NB4 (cell line): ENCODE results near the gene ZNF81.

Experiments
- CTCF ChIP-seq: IDR thresholded peaks from one replicate; pipeline ENCODE4 v1.5.1; 2012; ENCODE audit warnings: low read depth, low read length
- POLR2A ChIP-seq: IDR thresholded peaks from 2 replicates; pipeline ENCODE4 v1.6.1; 2011; ENCODE audit warnings: mild to moderate bottlenecking; ENCODE audit not compliant: insufficient read length; ENCODE audit errors: extremely low read depth

- TF ChIP-seq CTCF (no peak), POLR2A (no peak)
Observed at GRCh38 chrX:47859686-47860085, 23.0 kb downstream of the ZNF81 start.
